WTC11 (cell line): ENCODE results near the gene CHCHD2. TPM values are rescaled to one million over a fixed set of nuclear protein-coding genes. Genes with fewer than 3 reads are reported as not detected.
"Not testable (repeated sequence)": the region's sequence is repeated elsewhere in the genome, so short reads cannot be mapped to it uniquely, and the experiment has no call there.

Experiments
- ATAC-seq: fragments of 200-7000 bp; cut with Tn5 transposase; 2 replicates; pipeline ENCODE4 v1.10.0; 2021; ENCODE audit warnings: mild to moderate bottlenecking, moderate library complexity
- CTCF ChIA-PET: fragments of 300-600 bp; sonication (Branson Sonifier 250); formaldehyde crosslinking; loops from one replicate; lab custom pipeline; 2021; ENCODE audit warnings: antibody characterized with exemption; lab: Charles Lee
- POLR2A ChIA-PET: fragments of 350-600 bp; sonication (Branson Sonifier 250); formaldehyde crosslinking; loops from one replicate; lab custom pipeline; 2021; ENCODE audit warnings: antibody characterized with exemption; lab: Charles Lee
- DNase-seq: peaks from one replicate; pipeline ENCODE4 v3.0.0; 2021; ENCODE audit warnings: low spot score
- H3K27ac Mint-ChIP-seq: 2 replicates; pipeline ENCODE4 v1.8.0; 2021; ENCODE audit warnings: mixed read lengths
- H3K27me3 Mint-ChIP-seq: 2 replicates; pipeline ENCODE4 v1.8.0; 2021; ENCODE audit warnings: low read depth, mild to moderate bottlenecking, moderate library complexity, mixed read lengths
- H3K36me3 Mint-ChIP-seq: 2 replicates; pipeline ENCODE4 v1.8.0; 2021; ENCODE audit warnings: mixed read lengths
- H3K4me1 Mint-ChIP-seq: 2 replicates; pipeline ENCODE4 v1.8.0; 2022; ENCODE audit warnings: mixed read lengths
- H3K4me3 Mint-ChIP-seq: 2 replicates; pipeline ENCODE4 v1.8.0; 2021; ENCODE audit warnings: mild to moderate bottlenecking, moderate library complexity, mixed read lengths
- H3K9me3 Mint-ChIP-seq: 2 replicates; pipeline ENCODE4 v1.8.0; 2021; ENCODE audit warnings: mixed read lengths
- CREB1 ChIP-seq: sonication (generic); formaldehyde crosslinking; IDR thresholded peaks from 2 replicates; pipeline ENCODE4 v1.8.0; 2023; ENCODE audit warnings: mild to moderate bottlenecking, missing genetic modification reagents
- ELF4 ChIP-seq: sonication (generic); formaldehyde crosslinking; IDR thresholded peaks from 2 replicates; pipeline ENCODE4 v1.8.1; 2022; ENCODE audit warnings: low read depth, mild to moderate bottlenecking, moderate library complexity, missing genetic modification reagents
- FOXJ3 ChIP-seq: sonication (generic); formaldehyde crosslinking; IDR thresholded peaks from 2 replicates; pipeline ENCODE4 v1.9.0; 2021; ENCODE audit warnings: missing genetic modification reagents, mild to moderate bottlenecking, borderline replicate concordance
- GABPB1 ChIP-seq: sonication (generic); formaldehyde crosslinking; IDR thresholded peaks from 2 replicates; pipeline ENCODE4 v1.8.1; 2023; ENCODE audit warnings: mild to moderate bottlenecking, missing genetic modification reagents
- GTF2I ChIP-seq: fragments of 250-450 bp; sonication (Bioruptor Pico); conservative IDR thresholded peaks from 2 replicates; pipeline ENCODE4 v1.4.0; 2021; ENCODE audit warnings: mild to moderate bottlenecking
- NFYB ChIP-seq: sonication (generic); formaldehyde crosslinking; conservative IDR thresholded peaks from 2 replicates; pipeline ENCODE4 v1.8.0; 2022; ENCODE audit warnings: low read depth, missing genetic modification reagents
- OVOL2 ChIP-seq: fragments of 250-450 bp; sonication (Bioruptor Pico); IDR thresholded peaks from 2 replicates; pipeline ENCODE4 v1.9.0; 2021; ENCODE audit warnings: mild to moderate bottlenecking, borderline replicate concordance
- PRRX2 ChIP-seq: fragments of 250-450 bp; sonication (Bioruptor Pico); IDR thresholded peaks from 2 replicates; pipeline ENCODE4 v1.8.0; 2021; ENCODE audit warnings: mild to moderate bottlenecking
- RELA ChIP-seq: sonication (generic); formaldehyde crosslinking; IDR thresholded peaks from 2 replicates; pipeline ENCODE4 v1.8.1; 2022; ENCODE audit warnings: missing genetic modification reagents, mild to moderate bottlenecking, borderline replicate concordance
- TEAD1 ChIP-seq: sonication (generic); formaldehyde crosslinking; IDR thresholded peaks from 2 replicates; pipeline ENCODE4 v1.8.0; 2022; ENCODE audit warnings: mild to moderate bottlenecking, missing genetic modification reagents
- ZNF219 ChIP-seq: sonication (generic); formaldehyde crosslinking; IDR thresholded peaks from 2 replicates; pipeline ENCODE4 v1.8.0; 2023; ENCODE audit warnings: missing genetic modification reagents, mild to moderate bottlenecking, borderline replicate concordance
- total RNA-seq: library from RNA; stranded (reverse); gene quantifications from 3 replicates; pipeline ENCODE4 v1.2.3, GENCODE V29; 2021
- TF ChIP-seq, protein P1 (sequence below): sonication (generic); formaldehyde crosslinking; conservative IDR thresholded peaks from 2 replicates; pipeline ENCODE4 v1.8.1; 2022; ENCODE audit warnings: mild to moderate bottlenecking, missing genetic modification reagents
- TF ChIP-seq, protein P2 (sequence below): sonication (generic); formaldehyde crosslinking; IDR thresholded peaks from 2 replicates; pipeline ENCODE4 v1.8.1; 2022; ENCODE audit warnings: missing genetic modification reagents, borderline replicate concordance
- TF ChIP-seq, protein P3 (sequence below): fragments of 250-450 bp; sonication (Bioruptor Pico); IDR thresholded peaks from 2 replicates; pipeline ENCODE4 v2.1.2; 2022; ENCODE audit warnings: mild to moderate bottlenecking, moderate library complexity
- TF ChIP-seq, protein P4 (sequence below): fragments of 250-450 bp; sonication (Bioruptor Pico); IDR thresholded peaks from 2 replicates; pipeline ENCODE4 v1.9.0; 2021; ENCODE audit warnings: moderate library complexity, mild to moderate bottlenecking, inconsistent platforms, borderline replicate concordance
- TF ChIP-seq, protein P5 (sequence below): fragments of 200-600 bp; IDR thresholded peaks from 2 replicates; pipeline ENCODE4 v1.8.0; 2022; ENCODE audit warnings: antibody characterized with exemption

The CHCHD2 gene
- total RNA-seq, 1 experiment from 2014 or later, result 2.2 TPM

DNA sequence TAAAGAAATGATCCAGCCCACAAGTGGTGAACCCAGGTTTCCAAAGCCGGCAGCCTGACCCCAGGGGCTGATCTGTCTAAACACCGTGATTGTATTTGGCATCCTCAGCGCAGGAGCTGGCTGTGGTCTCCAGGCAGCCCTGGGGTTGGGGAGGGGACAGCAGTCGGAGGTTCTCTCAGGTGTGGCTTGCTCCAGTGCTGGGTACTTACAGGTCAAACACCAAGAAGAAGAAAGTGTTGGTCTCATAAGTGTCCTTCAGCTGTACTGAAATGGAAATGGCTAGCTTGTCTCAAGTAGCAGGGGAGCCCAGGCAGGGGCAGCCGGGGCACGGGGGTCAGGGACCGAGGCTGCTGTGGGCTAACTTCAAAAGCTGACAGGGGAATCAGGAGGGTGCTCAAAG lies 19.5 kb downstream of the CHCHD2 start (continued):
- no peak for TF ChIP-seq OVOL2 (CRISPR knock-in tag)
- TF ChIP-seq, protein P1, sequence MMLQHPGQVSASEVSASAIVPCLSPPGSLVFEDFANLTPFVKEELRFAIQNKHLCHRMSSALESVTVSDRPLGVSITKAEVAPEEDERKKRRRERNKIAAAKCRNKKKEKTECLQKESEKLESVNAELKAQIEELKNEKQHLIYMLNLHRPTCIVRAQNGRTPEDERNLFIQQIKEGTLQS (CRISPR knock-in tag), result no peak

DNA sequence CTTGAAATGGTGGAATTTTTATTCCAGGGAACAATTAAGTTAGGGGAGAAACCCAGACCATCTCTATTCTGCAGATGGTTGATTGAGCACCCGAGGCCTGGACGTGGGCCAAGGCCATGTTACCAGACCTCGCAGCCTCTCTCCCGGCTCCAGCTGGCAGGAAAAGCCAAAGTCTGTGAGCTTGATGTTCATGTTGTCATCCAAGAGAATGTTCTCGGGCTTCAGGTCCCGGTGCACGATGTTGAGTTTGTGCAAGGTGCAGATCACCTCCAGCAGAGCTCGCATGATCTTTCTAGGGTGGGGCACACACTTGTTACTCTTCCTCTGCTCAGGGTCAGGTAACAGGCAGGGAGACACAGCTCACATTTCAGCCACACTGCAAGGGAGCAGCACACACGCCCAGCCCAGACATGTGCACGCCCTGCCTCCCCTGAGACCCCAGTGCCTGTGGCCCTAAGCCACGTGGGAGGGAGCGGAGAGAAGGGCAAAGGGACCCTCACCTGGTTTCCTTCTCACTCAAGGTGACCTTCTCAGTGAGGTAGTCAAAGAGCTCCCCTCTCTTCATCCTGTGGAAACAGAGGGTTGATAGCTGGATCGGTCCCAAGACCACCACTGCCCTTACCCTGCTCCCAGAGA lies 23.0 kb downstream of the CHCHD2 start:
- Mint-ChIP-seq H3K4me1 (no peaks in the 10 kb centered on the region), H3K36me3 (peaks cover 26% of the 10 kb centered on the region)
- no peak for ATAC-seq
- TF ChIP-seq GTF2I (CRISPR knock-in tag) (no peak), TEAD1 (no peak)
- TF ChIP-seq, protein P2, sequence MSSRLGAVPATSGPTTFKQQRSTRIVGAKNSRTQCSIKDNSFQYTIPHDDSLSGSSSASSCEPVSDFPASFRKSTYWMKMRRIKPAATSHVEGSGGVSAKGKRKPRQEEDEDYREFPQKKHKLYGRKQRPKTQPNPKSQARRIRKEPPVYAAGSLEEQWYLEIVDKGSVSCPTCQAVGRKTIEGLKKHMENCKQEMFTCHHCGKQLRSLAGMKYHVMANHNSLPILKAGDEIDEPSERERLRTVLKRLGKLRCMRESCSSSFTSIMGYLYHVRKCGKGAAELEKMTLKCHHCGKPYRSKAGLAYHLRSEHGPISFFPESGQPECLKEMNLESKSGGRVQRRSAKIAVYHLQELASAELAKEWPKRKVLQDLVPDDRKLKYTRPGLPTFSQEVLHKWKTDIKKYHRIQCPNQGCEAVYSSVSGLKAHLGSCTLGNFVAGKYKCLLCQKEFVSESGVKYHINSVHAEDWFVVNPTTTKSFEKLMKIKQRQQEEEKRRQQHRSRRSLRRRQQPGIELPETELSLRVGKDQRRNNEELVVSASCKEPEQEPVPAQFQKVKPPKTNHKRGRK, result no peak
- TF ChIP-seq, all 79 proteins: peak for 0
- CTCF ChIA-PET, result interaction anchor here (1.0 to 1.4 kb wide), 3 partner anchors 9 to 119 kb away, joined by 3 to 11 read pairs (median 4); partner anchors contain the start of gene PHKG1
- DNase-seq, result no peak
- Mint-ChIP-seq H3K9me3 (no peaks in the 10 kb centered on the region), H3K4me3 (no peak overlapping the region), H3K27me3 (no peaks in the 10 kb centered on the region), H3K27ac (no peak overlapping the region)
- POLR2A ChIA-PET, result interaction anchor here (1.0 kb wide), 1 partner anchor 8 kb away, joined by 4 read pairs; no protein-coding TSS in a partner anchor

DNA sequence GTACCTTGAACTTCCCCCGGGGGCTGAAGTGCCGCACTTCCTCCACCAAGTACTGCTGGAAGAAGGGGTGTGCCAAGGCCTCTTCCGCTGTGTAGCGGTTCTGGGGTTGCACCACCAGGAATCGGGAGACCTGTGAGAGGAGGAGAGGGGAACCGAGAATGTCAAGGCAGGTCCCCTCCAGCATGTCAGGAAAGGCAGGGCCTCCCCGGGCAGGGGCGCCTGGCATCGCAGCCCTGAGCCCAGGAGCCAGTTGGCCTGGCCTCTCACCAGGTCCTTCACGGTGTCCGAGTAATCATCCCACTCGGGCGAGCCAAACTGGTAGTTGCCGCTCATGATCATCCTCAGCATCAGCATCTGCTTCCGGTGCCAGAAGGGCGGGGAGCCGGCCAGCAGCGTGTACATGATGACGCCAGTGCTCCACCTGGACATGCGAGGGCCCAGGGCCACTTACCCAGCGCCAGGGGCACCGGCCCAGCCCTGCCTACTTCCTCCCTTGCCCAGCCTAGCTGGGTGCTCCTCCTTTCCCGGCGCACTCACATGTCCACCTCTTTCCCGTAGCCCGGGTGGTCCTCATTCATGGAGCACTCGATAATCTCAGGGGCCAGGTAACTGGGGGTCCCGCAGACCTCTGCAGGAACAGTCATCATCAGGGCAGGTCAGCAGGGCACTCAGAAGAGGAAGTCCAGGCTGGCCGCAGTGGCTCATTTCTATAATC lies 24.5 kb downstream of the CHCHD2 start:
- Mint-ChIP-seq H3K36me3 (peaks cover 27% of the 10 kb centered on the region), H3K9me3 (no peaks in the 10 kb centered on the region), H3K4me3 (no peak overlapping the region), H3K27ac (no peak overlapping the region), H3K4me1 (no peaks in the 10 kb centered on the region), H3K27me3 (no peaks in the 10 kb centered on the region)
- no peak for ATAC-seq
- no peak for DNase-seq
- TF ChIP-seq NFYB (CRISPR knock-in tag) (no peak), GABPB1 (CRISPR knock-in tag) (no peak), PRRX2 (CRISPR knock-in tag) (no peak), ELF4 (CRISPR knock-in tag) (no peak), FOXJ3 (CRISPR knock-in tag) (no peak), ZNF219 (no peak), CREB1 (no peak), RELA (CRISPR knock-in tag) (no peak), OVOL2 (CRISPR knock-in tag) (no peak)
- TF ChIP-seq, protein P3, sequence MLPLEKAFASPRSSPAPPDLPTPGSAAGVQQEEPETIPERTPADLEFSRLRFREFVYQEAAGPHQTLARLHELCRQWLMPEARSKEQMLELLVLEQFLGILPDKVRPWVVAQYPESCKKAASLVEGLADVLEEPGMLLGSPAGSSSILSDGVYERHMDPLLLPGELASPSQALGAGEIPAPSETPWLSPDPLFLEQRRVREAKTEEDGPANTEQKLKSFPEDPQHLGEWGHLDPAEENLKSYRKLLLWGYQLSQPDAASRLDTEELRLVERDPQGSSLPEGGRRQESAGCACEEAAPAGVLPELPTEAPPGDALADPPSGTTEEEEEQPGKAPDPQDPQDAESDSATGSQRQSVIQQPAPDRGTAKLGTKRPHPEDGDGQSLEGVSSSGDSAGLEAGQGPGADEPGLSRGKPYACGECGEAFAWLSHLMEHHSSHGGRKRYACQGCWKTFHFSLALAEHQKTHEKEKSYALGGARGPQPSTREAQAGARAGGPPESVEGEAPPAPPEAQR, result no peak
- TF ChIP-seq, protein P4, sequence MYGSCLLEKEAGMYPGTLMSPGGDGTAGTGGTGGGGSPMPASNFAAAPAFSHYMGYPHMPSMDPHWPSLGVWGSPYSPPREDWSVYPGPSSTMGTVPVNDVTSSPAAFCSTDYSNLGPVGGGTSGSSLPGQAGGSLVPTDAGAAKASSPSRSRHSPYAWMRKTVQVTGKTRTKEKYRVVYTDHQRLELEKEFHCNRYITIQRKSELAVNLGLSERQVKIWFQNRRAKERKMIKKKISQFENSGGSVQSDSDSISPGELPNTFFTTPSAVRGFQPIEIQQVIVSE, result no peak
- TF ChIP-seq, protein P5, sequence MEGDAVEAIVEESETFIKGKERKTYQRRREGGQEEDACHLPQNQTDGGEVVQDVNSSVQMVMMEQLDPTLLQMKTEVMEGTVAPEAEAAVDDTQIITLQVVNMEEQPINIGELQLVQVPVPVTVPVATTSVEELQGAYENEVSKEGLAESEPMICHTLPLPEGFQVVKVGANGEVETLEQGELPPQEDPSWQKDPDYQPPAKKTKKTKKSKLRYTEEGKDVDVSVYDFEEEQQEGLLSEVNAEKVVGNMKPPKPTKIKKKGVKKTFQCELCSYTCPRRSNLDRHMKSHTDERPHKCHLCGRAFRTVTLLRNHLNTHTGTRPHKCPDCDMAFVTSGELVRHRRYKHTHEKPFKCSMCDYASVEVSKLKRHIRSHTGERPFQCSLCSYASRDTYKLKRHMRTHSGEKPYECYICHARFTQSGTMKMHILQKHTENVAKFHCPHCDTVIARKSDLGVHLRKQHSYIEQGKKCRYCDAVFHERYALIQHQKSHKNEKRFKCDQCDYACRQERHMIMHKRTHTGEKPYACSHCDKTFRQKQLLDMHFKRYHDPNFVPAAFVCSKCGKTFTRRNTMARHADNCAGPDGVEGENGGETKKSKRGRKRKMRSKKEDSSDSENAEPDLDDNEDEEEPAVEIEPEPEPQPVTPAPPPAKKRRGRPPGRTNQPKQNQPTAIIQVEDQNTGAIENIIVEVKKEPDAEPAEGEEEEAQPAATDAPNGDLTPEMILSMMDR, result no peak
- ChIA-PET CTCF (no interaction called here), POLR2A (no interaction called here)

DNA sequence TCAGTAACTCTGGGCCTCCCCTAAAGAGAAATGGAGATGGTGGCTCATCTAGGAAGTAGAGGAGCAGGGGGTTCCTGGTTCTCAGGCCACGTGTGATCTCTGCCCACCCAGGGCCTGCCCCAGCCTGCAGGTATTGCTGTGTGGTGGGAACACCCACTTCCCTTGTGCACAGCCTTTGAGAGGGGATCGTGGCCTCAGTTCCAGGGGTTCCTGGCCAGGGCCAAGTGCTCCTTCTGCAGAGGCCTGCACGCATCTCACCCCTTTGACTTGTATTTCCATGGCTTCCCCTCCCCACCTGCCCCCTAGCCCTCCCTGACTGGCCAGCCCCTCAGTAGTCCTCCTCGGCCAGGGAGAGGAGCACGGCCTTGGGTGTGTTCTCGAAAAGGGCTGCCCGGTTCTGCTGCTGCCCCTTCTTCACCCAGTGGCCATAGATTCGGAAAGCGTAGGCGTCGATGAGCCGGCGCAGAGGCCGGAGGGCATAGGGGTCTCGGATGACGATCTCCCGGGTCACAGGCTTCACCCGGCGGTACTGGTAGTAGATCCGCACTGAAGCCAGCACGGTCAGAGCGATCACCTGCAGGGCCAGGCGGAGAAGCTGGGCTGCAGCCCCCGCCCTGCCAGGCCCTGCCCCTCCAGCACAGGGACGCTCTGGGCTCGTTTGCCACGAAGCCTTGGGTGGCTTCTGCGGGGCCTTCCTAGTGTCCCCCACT lies 25.4 kb downstream of the CHCHD2 start:
- CTCF ChIA-PET, result interaction anchor here (1.4 to 1.6 kb wide), 2 partner anchors 14 to 72 kb away, joined by 3 to 5 read pairs; no protein-coding TSS in a partner anchor
- H3K9me3 Mint-ChIP-seq, DNase-seq, H3K27me3 Mint-ChIP-seq, H3K4me1 Mint-ChIP-seq, ATAC-seq, H3K4me3 Mint-ChIP-seq, POLR2A ChIA-PET, H3K27ac Mint-ChIP-seq: not testable (repeated sequence)
- peaks cover 32% of the 10 kb centered on the region for H3K36me3 Mint-ChIP-seq
